SH-SY5Y (cell line): ENCODE results near the gene CCS.

ENCODE experiments used
- GATA2 ChIP-seq: IDR thresholded peaks from 2 replicates; pipeline ENCODE4 v1.6.1; 2011; ENCODE audit warnings: mild to moderate bottlenecking, low read depth, low read length
- GATA3 ChIP-seq: IDR thresholded peaks from 2 replicates; pipeline ENCODE4 v1.6.1; 2011; ENCODE audit warnings: low read depth, mild to moderate bottlenecking, low read length, moderate library complexity

DNA sequence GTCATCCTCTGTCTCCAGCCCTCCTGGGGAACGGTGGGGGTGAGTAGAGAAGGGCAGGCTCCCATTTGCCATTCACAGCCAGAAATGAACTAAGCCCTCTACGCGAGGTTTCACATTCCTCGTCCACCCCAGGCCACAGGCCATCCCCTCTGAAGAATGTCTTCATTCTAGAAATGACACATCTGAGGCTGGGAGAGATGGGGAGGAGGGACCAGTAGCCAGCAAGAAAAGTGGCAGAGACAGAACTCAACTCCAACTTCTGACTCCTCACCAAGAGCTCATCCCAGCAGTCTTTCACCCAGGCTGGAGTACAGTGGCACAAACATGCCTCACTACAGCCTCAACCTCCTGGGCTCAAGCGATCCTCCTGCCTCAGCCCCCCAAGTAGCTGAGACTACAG, 28.0 kb upstream of the CCS start:
- TF ChIP-seq GATA3: no peak
- TF ChIP-seq GATA2: no peak
